GM12891 (cell line): Measurements from ENCODE around the gene CARD16.

Source experiments
- POLR2A ChIP-seq: IDR thresholded peaks from 2 replicates; pipeline ENCODE4 v1.6.1; 2011; ENCODE audit warnings: low read depth, low read length, control low read depth
- POLR2AphosphoS5 ChIP-seq: IDR thresholded peaks from 2 replicates; pipeline ENCODE4 v1.6.1; 2011; ENCODE audit warnings: low read depth, low read length, control low read depth
- POU2F2 ChIP-seq: IDR thresholded peaks from 2 replicates; pipeline ENCODE4 v1.6.1; 2011; ENCODE audit warnings: low read depth, mild to moderate bottlenecking, control low read depth, low read length, moderate library complexity
- SPI1 ChIP-seq: IDR thresholded peaks from 2 replicates; pipeline ENCODE4 v1.6.1; 2011; ENCODE audit warnings: low read depth, low read length, control low read depth
- TAF1 ChIP-seq: IDR thresholded peaks from 2 replicates; pipeline ENCODE4 v1.6.1; 2011; ENCODE audit warnings: low read depth, low read length, control low read depth

DNA sequence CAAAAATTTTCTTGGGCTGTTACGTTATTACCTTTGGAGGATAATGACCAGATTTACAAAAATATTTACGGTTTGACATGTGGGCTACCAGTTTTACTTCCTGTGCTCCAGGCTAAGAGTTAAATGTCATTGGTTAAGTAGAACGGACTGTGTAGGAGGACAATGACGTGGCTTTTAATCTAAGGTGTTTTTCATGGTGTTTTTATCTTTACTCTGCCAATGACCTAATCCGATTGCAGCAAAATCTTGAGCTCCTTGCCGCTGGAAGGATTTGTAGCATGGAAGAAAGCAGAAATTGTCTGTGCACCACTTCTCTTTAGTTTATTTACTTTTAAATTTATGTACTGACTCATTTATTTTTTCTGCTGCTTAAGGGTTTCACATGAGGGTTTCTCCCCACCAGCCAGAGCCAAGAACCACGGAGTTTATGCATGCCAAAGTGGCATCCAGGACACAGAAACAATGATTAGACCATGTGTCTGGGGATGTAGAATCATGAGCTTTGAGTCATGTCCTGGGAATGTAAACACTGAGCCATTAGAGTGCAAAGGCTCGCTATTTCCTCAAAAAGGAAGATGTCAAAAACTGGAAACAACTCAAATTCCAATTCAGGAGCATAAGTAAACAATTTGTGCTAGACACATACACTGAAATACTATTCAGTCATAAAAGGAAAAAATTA lies 1.9 kb upstream of the CARD16 start:
- TF ChIP-seq SPI1: no peak
- no peak for TF ChIP-seq POLR2AphosphoS5
- no peak for TF ChIP-seq POLR2A
- no peak for TF ChIP-seq POU2F2
- no peak for TF ChIP-seq TAF1
